Neuronal stem cell (in vitro differentiated cells): ENCODE measurements around the gene OR10H3.
"Not testable (repeated sequence)": the region's sequence is repeated elsewhere in the genome, so short reads cannot be mapped to it uniquely, and the experiment has no call there.

Experiments used
- DNase-seq: peaks from one replicate; pipeline ENCODE4 v3.0.0-alpha.2; 2013; ENCODE audit warnings: low spot score
- H2AFZ ChIP-seq: one replicate; pipeline ENCODE4 v1.6.1; 2013; ENCODE audit warnings: mild to moderate bottlenecking, low read length, inconsistent platforms
- H2AK5ac ChIP-seq: 2 replicates; pipeline ENCODE4 v1.6.1; 2013; ENCODE audit warnings: low read depth, mild to moderate bottlenecking, inconsistent platforms, low read length, moderate library complexity, mixed read lengths
- H2BK120ac ChIP-seq: 2 replicates; pipeline ENCODE4 v1.6.1; 2013; ENCODE audit warnings: low read depth, mild to moderate bottlenecking, inconsistent platforms, low read length, moderate library complexity, mixed read lengths
- H2BK12ac ChIP-seq: one replicate; pipeline ENCODE4 v1.6.1; 2013; ENCODE audit warnings: low read length, inconsistent platforms
- H2BK15ac ChIP-seq: 2 replicates; pipeline ENCODE4 v1.6.1; 2013; ENCODE audit warnings: mild to moderate bottlenecking, low read length, inconsistent platforms, mixed read lengths
- H2BK5ac ChIP-seq: one replicate; pipeline ENCODE4 v1.6.1; 2013; ENCODE audit warnings: inconsistent platforms, mild to moderate bottlenecking, low read length, moderate library complexity
- H3K14ac ChIP-seq: one replicate; pipeline ENCODE4 v1.6.1; 2013; ENCODE audit warnings: low read length, inconsistent platforms
- H3K18ac ChIP-seq: 2 replicates; pipeline ENCODE4 v1.6.1; 2013; ENCODE audit warnings: low read length, inconsistent platforms
- H3K23ac ChIP-seq: 2 replicates; pipeline ENCODE4 v1.6.1; 2013; ENCODE audit warnings: low read depth, mild to moderate bottlenecking, mixed read lengths, low read length, inconsistent platforms; ENCODE audit not compliant: poor library complexity
- H3K27ac ChIP-seq: replicated peaks from 3 replicates; pipeline ENCODE4 v1.5.1; 2013; ENCODE audit warnings: low read length, inconsistent platforms
- H3K27me3 ChIP-seq, 3 experiments: 2 replicates each; pipeline ENCODE4 v1.6.1; 2013; ENCODE audit warnings: low read length in 3 of 3, mild to moderate bottlenecking in 2 of 3, inconsistent platforms in 1 of 3, low read depth in 1 of 3, mixed read lengths in 1 of 3, moderate library complexity in 1 of 3; ENCODE audit not compliant: control insufficient read depth in 3 of 3, insufficient read depth in 3 of 3
- H3K36me3 ChIP-seq, 2 donors: replicated peaks in 1 of 2; 2 replicates each; pipeline ENCODE4 v1.6.1; 2013; ENCODE audit warnings: low read length in 2 of 2; ENCODE audit not compliant: control insufficient read depth in 2 of 2, insufficient read depth in 2 of 2
- H3K4ac ChIP-seq: 2 replicates; pipeline ENCODE4 v1.6.1; 2013; ENCODE audit warnings: inconsistent platforms, mild to moderate bottlenecking, low read length, moderate library complexity
- H3K4me1 ChIP-seq, 2 donors: 1 replicate in 1 of 2; 2 replicates in 1 of 2; pipeline ENCODE4 v1.6.1; 2013; ENCODE audit warnings: low read length in 2 of 2, low read depth in 1 of 2; ENCODE audit not compliant: control insufficient read depth in 2 of 2, insufficient read depth in 1 of 2
- H3K4me2 ChIP-seq: one replicate; pipeline ENCODE4 v1.6.1; 2013; ENCODE audit warnings: mild to moderate bottlenecking, low read length, inconsistent platforms; ENCODE audit not compliant: insufficient read depth, poor library complexity, severe bottlenecking
- H3K4me3 ChIP-seq, 2 donors: 2 replicates each; pipeline ENCODE4 v1.5.1; 2013; ENCODE audit warnings: low read length in 2 of 2, mild to moderate bottlenecking in 2 of 2, inconsistent platforms in 1 of 2, moderate library complexity in 1 of 2
- H3K79me1 ChIP-seq: one replicate; pipeline ENCODE4 v1.6.1; 2013; ENCODE audit warnings: low read depth, mild to moderate bottlenecking, inconsistent platforms, low read length, moderate library complexity
- H3K9ac ChIP-seq: one replicate; pipeline ENCODE4 v1.6.1; 2013; ENCODE audit warnings: mild to moderate bottlenecking, low read depth, low read length, inconsistent platforms; ENCODE audit not compliant: poor library complexity
- H3K9me3 ChIP-seq, 2 donors: replicated peaks in 1 of 2; 2 replicates each; pipeline versions ENCODE3 to v1.6.1; 2013; ENCODE audit warnings: low read length in 2 of 2, mild to moderate bottlenecking in 2 of 2, inconsistent platforms in 1 of 2, low read depth in 1 of 2, mixed read lengths in 1 of 2, moderate library complexity in 1 of 2; ENCODE audit not compliant: control insufficient read depth in 2 of 2, insufficient read depth in 1 of 2
- H4K8ac ChIP-seq: one replicate; pipeline ENCODE4 v1.6.1; 2013; ENCODE audit warnings: low read depth, mild to moderate bottlenecking, inconsistent platforms, low read length, moderate library complexity
- H4K91ac ChIP-seq: one replicate; pipeline ENCODE4 v1.6.1; 2013; ENCODE audit warnings: low read length, low read depth, mild to moderate bottlenecking, inconsistent platforms; ENCODE audit not compliant: poor library complexity
- WGBS, 2 donors: extraction: QIAGEN DNeasy Blood & Tissue Kit; methylation state at CpG; one replicate each; pipeline ENCODE4 v1.1.7; 2013; ENCODE audit warnings: missing lambda C conversion rate in 2 of 2, mixed read lengths in 1 of 2; ENCODE audit not compliant: insufficient read length in 2 of 2, insufficient replicate concordance in 1 of 2; ENCODE audit errors: extremely low coverage in 2 of 2; 5-methylcytosine and 5-hydroxymethylcytosine counted together

OR10H3 gene

DNA sequence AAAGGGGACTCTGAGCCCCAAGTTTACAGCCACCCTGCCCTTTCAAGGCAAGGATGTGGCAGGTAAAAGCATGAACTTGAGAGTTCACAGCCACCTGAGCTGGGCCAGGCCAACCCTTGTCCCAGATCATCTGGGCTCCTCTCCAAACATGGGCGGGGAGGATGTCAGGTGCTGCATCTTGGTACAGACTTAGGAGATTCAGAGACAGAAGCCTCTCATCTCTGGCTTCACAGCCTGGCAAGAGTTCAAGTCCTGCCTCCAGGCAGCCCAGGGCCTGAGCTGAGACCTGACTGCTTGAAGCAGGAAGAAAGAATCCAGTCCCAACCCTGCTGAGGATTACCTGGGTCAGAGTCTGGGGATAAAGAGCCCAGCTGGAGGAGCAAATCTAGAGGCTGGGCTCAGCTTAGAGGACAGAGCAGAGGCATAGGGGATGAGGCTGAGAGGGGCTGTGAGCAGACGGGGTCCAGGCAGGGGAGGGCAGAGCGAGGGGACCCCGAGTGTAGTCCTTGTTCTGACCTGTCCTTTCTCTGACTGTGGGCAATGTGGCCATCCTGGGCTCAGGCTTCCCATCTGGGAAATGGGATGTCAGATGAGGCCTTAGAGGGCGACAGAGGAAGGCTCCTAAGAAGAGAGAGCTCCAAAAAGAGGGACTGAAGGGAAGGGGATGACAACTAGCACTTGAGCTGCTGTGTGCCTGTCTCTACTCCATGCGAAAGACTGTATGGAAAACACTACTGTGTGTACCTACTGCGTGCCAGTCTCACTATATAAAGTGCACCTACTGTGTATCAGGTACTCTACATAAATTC lies 43.0 kb downstream of the OR10H3 start:
- H3K14ac ChIP-seq = no peak overlapping the region
- H3K27ac ChIP-seq = peak overlapping the region; percentile 56
- no CpG with 5 or more reads among the region's 7 CpGs for WGBS, 2 donors
- DNase-seq = no peak
- no peaks in the 10 kb centered on the region for H3K27me3 ChIP-seq
- H2BK120ac ChIP-seq = no peak overlapping the region
- H2AFZ ChIP-seq = peak overlapping the region; percentile 73
- H3K4me1 ChIP-seq = peaks cover 0 to 10% of the 10 kb centered on the region in 2 donors
- peaks cover 0 to 38% of the 10 kb centered on the region in 2 donors for H3K9me3 ChIP-seq
- no peak overlapping the region for H2BK12ac ChIP-seq
- no peak overlapping the region for H3K18ac ChIP-seq
- H3K4ac ChIP-seq = no peak overlapping the region
- no peak overlapping the region for H3K4me2 ChIP-seq
- H2AK5ac ChIP-seq = no peak overlapping the region
- H3K9ac ChIP-seq = no peak overlapping the region
- H2BK5ac ChIP-seq = no peak overlapping the region
- no peak overlapping the region for H3K23ac ChIP-seq
- H4K91ac ChIP-seq = no peak overlapping the region
- no peak overlapping the region for H3K4me3 ChIP-seq
- no peak overlapping the region for H4K8ac ChIP-seq
- no peaks in the 10 kb centered on the region for H3K79me1 ChIP-seq
- no peaks in the 10 kb centered on the region for H3K36me3 ChIP-seq
- H2BK15ac ChIP-seq = no peak overlapping the region

GRCh38 chr19:15781661-15782060 lies 43.9 kb downstream of the OR10H3 start:
- H4K8ac ChIP-seq = no peak overlapping the region
- DNase-seq = no peak
- H3K4me1 ChIP-seq = peaks cover 0 to 10% of the 10 kb centered on the region in 2 donors
- no peak overlapping the region for H4K91ac ChIP-seq
- no peaks in the 10 kb centered on the region for H3K36me3 ChIP-seq
- H2BK120ac ChIP-seq = no peak overlapping the region
- H2BK15ac ChIP-seq = no peak overlapping the region
- H3K9ac ChIP-seq = no peak overlapping the region
- WGBS, 2 donors = no CpG with 5 or more reads among the region's 5 CpGs
- no peak overlapping the region for H3K18ac ChIP-seq
- no peak overlapping the region for H3K4me3 ChIP-seq
- no peaks in the 10 kb centered on the region for H3K79me1 ChIP-seq
- H3K23ac ChIP-seq = no peak overlapping the region
- H2AK5ac ChIP-seq = no peak overlapping the region
- H3K14ac ChIP-seq = no peak overlapping the region
- H2AFZ ChIP-seq = no peak overlapping the region
- H3K9me3 ChIP-seq = peaks cover 0 to 33% of the 10 kb centered on the region in 2 donors
- H3K4ac ChIP-seq = no peak overlapping the region
- H2BK5ac ChIP-seq = no peak overlapping the region
- no peak overlapping the region for H3K27ac ChIP-seq
- no peak overlapping the region for H3K4me2 ChIP-seq
- no peaks in the 10 kb centered on the region for H3K27me3 ChIP-seq
- no peak overlapping the region for H2BK12ac ChIP-seq

- no peak overlapping the region for H2BK12ac ChIP-seq
- H2BK15ac ChIP-seq = no peak overlapping the region
- no peak overlapping the region for H3K23ac ChIP-seq
- no peak overlapping the region for H3K18ac ChIP-seq
- DNase-seq = no peak
- WGBS, 2 donors = no CpG with 5 or more reads among the region's 3 CpGs
- peaks cover 0 to 1% (median 0%) of the 10 kb centered on the region in 3 experiments for H3K27me3 ChIP-seq
- no peak overlapping the region for H2AFZ ChIP-seq
- no peak overlapping the region for H3K4ac ChIP-seq
- H2BK120ac ChIP-seq = no peak overlapping the region
- H3K79me1 ChIP-seq = no peaks in the 10 kb centered on the region
- H3K4me1 ChIP-seq = peaks cover 0 to 10% of the 10 kb centered on the region in 2 donors
- H3K4me2 ChIP-seq = no peak overlapping the region
- no peak overlapping the region for H2AK5ac ChIP-seq
- no peak overlapping the region for H3K27ac ChIP-seq
- H3K9ac ChIP-seq = no peak overlapping the region
- no peak overlapping the region for H4K91ac ChIP-seq
- H3K36me3 ChIP-seq = no peaks in the 10 kb centered on the region
- H4K8ac ChIP-seq = no peak overlapping the region
- peak overlapping the region; percentile 38 for H3K14ac ChIP-seq
- H3K4me3 ChIP-seq = peak overlapping the region in 1 of 2 donors; percentile 7
- H3K9me3 ChIP-seq = peaks cover 0 to 34% of the 10 kb centered on the region in 2 donors
- H2BK5ac ChIP-seq = no peak overlapping the region
These were observed 44.4 kb downstream of the OR10H3 start for GRCh38 chr19:15782211-15782610.

DNA sequence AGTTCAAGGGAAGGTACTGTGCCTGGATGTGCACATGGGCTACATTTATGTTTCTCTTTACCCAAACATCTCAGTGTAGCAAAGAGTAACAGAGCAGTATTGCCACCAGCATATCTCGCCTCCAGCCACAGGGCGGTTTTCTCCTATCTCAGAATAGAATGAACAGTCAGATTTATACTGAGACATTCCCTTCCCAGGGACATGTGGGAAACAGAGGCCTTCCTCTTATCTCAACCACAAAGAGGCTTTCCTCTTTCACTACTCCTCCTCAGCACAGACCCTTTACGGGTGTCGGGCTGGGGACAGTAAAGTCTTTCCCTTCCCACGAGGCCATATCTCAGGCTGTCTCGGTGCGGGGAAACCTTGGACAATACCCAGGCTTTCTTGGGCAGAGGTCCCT lies 45.1 kb downstream of the OR10H3 start:
- not testable (repeated sequence) for H3K79me1 ChIP-seq, H3K9ac ChIP-seq, H3K4ac ChIP-seq, H3K18ac ChIP-seq, H3K27ac ChIP-seq, H4K91ac ChIP-seq, DNase-seq, H4K8ac ChIP-seq, H2BK120ac ChIP-seq, H3K4me2 ChIP-seq, H3K4me1 ChIP-seq, H3K27me3 ChIP-seq, H3K4me3 ChIP-seq, H2AK5ac ChIP-seq, H3K14ac ChIP-seq, H2AFZ ChIP-seq, H2BK5ac ChIP-seq, H3K23ac ChIP-seq, H3K36me3 ChIP-seq, H2BK12ac ChIP-seq, H2BK15ac ChIP-seq
- no CpG with 5 or more reads among the region's 7 CpGs for WGBS, 2 donors
- peaks cover 0 to 33% of the 10 kb centered on the region in 2 donors for H3K9me3 ChIP-seq
